HL-60 (cell line): ENCODE results near the gene EPN2.

Experiments used
- DNase-seq, 2 experiments: peaks; one replicate each; pipeline ENCODE4 v3.0.0-alpha.2; 2010 to 2020; ENCODE audit warnings: low read depth in 1 of 2, low spot score in 1 of 2
- H3K27ac ChIP-seq: fragments of 250-450 bp; sonication (Bioruptor Pico); replicated peaks from 2 replicates; pipeline ENCODE4 v1.5.1; 2020; ENCODE audit warnings: mild to moderate bottlenecking, moderate library complexity
- H3K27me3 ChIP-seq: fragments of 250-450 bp; sonication (Bioruptor Pico); 2 replicates; pipeline ENCODE4 v1.5.1; 2021; ENCODE audit warnings: mild to moderate bottlenecking, moderate library complexity; ENCODE audit not compliant: insufficient read depth, poor library complexity, severe bottlenecking
- H3K4me3 ChIP-seq: replicated peaks from 2 replicates; pipeline ENCODE4 v1.5.1; 2011; ENCODE audit warnings: mild to moderate bottlenecking, control low read depth, low read length; ENCODE audit not compliant: insufficient read depth
- GABPA ChIP-seq: IDR thresholded peaks from 2 replicates; pipeline ENCODE4 v1.6.1; 2012; ENCODE audit warnings: low read depth
- POLR2AphosphoS5 ChIP-seq: IDR thresholded peaks from 2 replicates; pipeline ENCODE4 v1.6.1; 2012; ENCODE audit warnings: low read depth
- SPI1 ChIP-seq: IDR thresholded peaks from 2 replicates; pipeline ENCODE4 v1.6.1; 2012; ENCODE audit warnings: low read depth, mild to moderate bottlenecking, borderline replicate concordance
- TF ChIP-seq, protein P1 (sequence below): IDR thresholded peaks from 2 replicates; pipeline ENCODE4 v1.6.1; 2012; ENCODE audit warnings: low read depth; ENCODE audit not compliant: insufficient replicate concordance
- TF ChIP-seq, protein P2 (sequence below): IDR thresholded peaks from one replicate; pipeline ENCODE4 v1.5.1; 2011; ENCODE audit warnings: low read length, control low read depth, inconsistent platforms; ENCODE audit not compliant: insufficient read depth

The EPN2 gene

GRCh38 chr17:19341211-19341631 lies 104.1 kb downstream of the EPN2 start:
- no peak for DNase-seq
- TF ChIP-seq POLR2AphosphoS5: no peak
- TF ChIP-seq GABPA: no peak
- TF ChIP-seq, protein P1, sequence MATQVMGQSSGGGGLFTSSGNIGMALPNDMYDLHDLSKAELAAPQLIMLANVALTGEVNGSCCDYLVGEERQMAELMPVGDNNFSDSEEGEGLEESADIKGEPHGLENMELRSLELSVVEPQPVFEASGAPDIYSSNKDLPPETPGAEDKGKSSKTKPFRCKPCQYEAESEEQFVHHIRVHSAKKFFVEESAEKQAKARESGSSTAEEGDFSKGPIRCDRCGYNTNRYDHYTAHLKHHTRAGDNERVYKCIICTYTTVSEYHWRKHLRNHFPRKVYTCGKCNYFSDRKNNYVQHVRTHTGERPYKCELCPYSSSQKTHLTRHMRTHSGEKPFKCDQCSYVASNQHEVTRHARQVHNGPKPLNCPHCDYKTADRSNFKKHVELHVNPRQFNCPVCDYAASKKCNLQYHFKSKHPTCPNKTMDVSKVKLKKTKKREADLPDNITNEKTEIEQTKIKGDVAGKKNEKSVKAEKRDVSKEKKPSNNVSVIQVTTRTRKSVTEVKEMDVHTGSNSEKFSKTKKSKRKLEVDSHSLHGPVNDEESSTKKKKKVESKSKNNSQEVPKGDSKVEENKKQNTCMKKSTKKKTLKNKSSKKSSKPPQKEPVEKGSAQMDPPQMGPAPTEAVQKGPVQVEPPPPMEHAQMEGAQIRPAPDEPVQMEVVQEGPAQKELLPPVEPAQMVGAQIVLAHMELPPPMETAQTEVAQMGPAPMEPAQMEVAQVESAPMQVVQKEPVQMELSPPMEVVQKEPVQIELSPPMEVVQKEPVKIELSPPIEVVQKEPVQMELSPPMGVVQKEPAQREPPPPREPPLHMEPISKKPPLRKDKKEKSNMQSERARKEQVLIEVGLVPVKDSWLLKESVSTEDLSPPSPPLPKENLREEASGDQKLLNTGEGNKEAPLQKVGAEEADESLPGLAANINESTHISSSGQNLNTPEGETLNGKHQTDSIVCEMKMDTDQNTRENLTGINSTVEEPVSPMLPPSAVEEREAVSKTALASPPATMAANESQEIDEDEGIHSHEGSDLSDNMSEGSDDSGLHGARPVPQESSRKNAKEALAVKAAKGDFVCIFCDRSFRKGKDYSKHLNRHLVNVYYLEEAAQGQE: no peak
- no peak for TF ChIP-seq SPI1
- TF ChIP-seq, protein P2, sequence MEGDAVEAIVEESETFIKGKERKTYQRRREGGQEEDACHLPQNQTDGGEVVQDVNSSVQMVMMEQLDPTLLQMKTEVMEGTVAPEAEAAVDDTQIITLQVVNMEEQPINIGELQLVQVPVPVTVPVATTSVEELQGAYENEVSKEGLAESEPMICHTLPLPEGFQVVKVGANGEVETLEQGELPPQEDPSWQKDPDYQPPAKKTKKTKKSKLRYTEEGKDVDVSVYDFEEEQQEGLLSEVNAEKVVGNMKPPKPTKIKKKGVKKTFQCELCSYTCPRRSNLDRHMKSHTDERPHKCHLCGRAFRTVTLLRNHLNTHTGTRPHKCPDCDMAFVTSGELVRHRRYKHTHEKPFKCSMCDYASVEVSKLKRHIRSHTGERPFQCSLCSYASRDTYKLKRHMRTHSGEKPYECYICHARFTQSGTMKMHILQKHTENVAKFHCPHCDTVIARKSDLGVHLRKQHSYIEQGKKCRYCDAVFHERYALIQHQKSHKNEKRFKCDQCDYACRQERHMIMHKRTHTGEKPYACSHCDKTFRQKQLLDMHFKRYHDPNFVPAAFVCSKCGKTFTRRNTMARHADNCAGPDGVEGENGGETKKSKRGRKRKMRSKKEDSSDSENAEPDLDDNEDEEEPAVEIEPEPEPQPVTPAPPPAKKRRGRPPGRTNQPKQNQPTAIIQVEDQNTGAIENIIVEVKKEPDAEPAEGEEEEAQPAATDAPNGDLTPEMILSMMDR: no peak
- Histone ChIP-seq H3K27ac (no peak overlapping the region), H3K4me3 (no peak overlapping the region), H3K27me3 (no peaks in the 10 kb centered on the region)

GRCh38 chr17:19341641-19342610 lies 104.8 kb downstream of the EPN2 start:
- no peak overlapping the region for H3K4me3 ChIP-seq
- TF ChIP-seq SPI1: no peak
- TF ChIP-seq GABPA: no peak
- TF ChIP-seq, protein P2: no peak
- TF ChIP-seq, protein P1: no peak
- no peak for TF ChIP-seq POLR2AphosphoS5
- DNase-seq: no peak
- no peak overlapping the region for H3K27ac ChIP-seq
- H3K27me3 ChIP-seq: no peaks in the 10 kb centered on the region

DNA sequence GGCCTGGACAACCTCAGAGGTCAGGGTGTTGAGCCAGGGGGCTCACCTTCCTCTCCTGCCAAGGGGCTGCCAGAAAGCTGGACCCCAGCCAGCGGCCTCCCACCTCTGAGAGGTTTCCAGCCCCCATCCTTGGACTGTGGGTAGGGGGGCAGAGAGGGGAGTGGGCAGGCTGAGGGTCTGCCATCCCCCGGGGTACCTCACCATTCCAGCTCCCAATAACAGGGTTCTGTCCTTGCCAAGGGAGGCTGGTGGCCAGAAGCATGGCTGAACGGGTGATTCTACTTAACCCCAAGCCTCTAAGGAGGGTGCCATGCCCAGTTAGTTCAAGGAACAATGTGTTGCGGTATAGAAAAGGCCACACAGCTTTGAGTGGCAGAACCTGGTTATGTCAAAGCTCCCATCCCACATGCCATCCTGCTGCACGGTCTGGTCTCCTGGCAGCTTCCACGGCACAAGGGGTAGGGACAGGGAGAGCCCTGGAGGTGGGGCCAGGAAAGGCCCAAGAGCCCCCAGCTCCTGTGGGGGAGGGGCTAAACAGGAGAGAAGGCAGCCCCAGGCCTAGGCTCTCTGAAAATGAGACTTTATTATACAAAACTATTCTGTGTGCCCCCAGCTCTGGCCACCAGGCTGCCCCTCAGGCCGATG lies 105.6 kb downstream of the EPN2 start:
- no peak for DNase-seq
- TF ChIP-seq GABPA: no peak
- TF ChIP-seq, protein P1: no peak
- TF ChIP-seq POLR2AphosphoS5: no peak
- TF ChIP-seq SPI1: no peak
- TF ChIP-seq, protein P2: no peak
- Histone ChIP-seq H3K4me3 (no peak overlapping the region), H3K27ac (no peak overlapping the region), H3K27me3 (no peaks in the 10 kb centered on the region)
